GM12873 (cell line): ENCODE measurements around the gene TKT.

Experiments used
- CTCF ChIP-seq: IDR thresholded peaks from 2 replicates; pipeline ENCODE4 v1.5.1; 2012; ENCODE audit warnings: low read depth, mild to moderate bottlenecking, moderate library complexity, low read length, control low read depth; ENCODE audit not compliant: insufficient read depth; ENCODE audit errors: missing control alignments

Gene TKT

GRCh38 chr3:53179580-53179979, 76.2 kb downstream of the TKT start:
- no peak for TF ChIP-seq CTCF

- TF ChIP-seq CTCF = no peak
Measured at GRCh38 chr3:53178246-53178645, 77.6 kb downstream of the TKT start.

GRCh38 chr3:53175613-53176540, 79.9 kb downstream of the TKT start:
- TF ChIP-seq CTCF = no peak
